Measurements from ENCODE around the gene FASN. TPM values are rescaled to one million over a fixed set of nuclear protein-coding genes. Genes with fewer than 3 reads are reported as not detected.

Gene FASN
- total RNA-seq, 1 donor from 2014 or later, result 90.9 TPM

DNA sequence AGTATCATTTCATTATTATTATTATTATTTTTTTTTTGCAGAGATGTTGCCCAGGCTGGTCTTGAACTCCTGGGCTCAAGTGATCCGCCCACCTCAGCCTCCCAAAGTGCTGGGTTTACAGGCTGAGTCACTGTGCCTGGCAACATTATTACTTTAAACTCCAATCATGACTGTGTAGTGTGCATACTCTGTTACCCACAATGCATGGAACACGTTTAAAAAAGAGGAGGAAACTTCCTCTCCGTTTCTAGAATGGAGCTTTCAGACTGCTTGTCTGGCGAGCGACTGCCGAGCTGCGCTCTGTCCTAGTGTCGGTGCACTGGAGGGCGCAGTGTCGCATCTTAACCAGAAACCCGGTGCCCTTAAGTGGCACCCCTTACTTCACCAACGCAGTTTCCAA is 22.1 kb upstream of the FASN start:
- no peak for DNase-seq (ENCODE audit: low spot score in 2 of 2)

DNA sequence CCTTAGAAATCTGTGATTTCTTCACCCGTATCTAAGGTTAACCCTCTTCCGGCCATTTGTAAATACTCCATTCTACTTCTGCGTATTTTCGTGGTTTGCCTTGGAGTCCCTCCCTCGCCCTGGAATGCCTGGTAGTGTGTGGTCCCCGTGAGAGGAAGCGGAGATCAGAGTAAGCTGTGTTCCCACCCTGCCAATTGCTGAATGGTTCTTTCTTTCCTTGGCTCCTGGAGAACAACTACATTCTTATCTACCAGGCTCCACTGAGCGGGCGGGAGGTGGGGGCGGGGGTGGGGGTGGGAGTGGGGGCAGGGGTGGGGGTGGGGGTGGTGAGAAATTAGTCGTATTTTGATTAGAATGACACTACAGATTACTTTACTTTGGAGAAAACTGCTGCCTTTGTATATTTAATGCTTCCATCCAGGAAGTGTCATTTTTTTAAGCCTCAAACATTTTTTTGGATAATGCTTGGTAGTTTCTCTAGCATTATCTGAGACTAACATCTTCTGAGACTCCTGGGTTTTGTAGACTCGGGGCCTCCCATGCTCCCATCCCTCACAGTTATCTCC is 20.9 kb upstream of the FASN start:
- intact Hi-C loops (cut with DNase I), result no loop called here
- H3K27me3 ChIP-seq, result no peaks in the 10 kb centered on the region
- H3K4me1 ChIP-seq, result no peaks in the 10 kb centered on the region
- no peaks in the 10 kb centered on the region for H3K9me3 ChIP-seq
- TF ChIP-seq, protein P1, sequence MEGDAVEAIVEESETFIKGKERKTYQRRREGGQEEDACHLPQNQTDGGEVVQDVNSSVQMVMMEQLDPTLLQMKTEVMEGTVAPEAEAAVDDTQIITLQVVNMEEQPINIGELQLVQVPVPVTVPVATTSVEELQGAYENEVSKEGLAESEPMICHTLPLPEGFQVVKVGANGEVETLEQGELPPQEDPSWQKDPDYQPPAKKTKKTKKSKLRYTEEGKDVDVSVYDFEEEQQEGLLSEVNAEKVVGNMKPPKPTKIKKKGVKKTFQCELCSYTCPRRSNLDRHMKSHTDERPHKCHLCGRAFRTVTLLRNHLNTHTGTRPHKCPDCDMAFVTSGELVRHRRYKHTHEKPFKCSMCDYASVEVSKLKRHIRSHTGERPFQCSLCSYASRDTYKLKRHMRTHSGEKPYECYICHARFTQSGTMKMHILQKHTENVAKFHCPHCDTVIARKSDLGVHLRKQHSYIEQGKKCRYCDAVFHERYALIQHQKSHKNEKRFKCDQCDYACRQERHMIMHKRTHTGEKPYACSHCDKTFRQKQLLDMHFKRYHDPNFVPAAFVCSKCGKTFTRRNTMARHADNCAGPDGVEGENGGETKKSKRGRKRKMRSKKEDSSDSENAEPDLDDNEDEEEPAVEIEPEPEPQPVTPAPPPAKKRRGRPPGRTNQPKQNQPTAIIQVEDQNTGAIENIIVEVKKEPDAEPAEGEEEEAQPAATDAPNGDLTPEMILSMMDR (IDR thresholded peaks at IDR 0.05), result no peak
- peaks cover 0 to 4% of the 10 kb centered on the region in 2 donors for H3K36me3 ChIP-seq
- no peak overlapping the region for H3K27ac ChIP-seq
- H3K4me3 ChIP-seq, result no peak overlapping the region
- no peak for DNase-seq (ENCODE audit: low spot score in 2 of 2)

More for the DNA sequence above, 22.1 kb upstream of the FASN start:
- Histone ChIP-seq H3K4me1 (no peaks in the 10 kb centered on the region), H3K4me3 (no peak overlapping the region), H3K27ac (no peak overlapping the region), H3K36me3 (no peaks in the 10 kb centered on the region), H3K27me3 (no peaks in the 10 kb centered on the region), H3K9me3 (no peaks in the 10 kb centered on the region)
- intact Hi-C loops (cut with DNase I), result no loop called here
- TF ChIP-seq, protein P1 (IDR thresholded peaks at IDR 0.05), result no peak

DNA sequence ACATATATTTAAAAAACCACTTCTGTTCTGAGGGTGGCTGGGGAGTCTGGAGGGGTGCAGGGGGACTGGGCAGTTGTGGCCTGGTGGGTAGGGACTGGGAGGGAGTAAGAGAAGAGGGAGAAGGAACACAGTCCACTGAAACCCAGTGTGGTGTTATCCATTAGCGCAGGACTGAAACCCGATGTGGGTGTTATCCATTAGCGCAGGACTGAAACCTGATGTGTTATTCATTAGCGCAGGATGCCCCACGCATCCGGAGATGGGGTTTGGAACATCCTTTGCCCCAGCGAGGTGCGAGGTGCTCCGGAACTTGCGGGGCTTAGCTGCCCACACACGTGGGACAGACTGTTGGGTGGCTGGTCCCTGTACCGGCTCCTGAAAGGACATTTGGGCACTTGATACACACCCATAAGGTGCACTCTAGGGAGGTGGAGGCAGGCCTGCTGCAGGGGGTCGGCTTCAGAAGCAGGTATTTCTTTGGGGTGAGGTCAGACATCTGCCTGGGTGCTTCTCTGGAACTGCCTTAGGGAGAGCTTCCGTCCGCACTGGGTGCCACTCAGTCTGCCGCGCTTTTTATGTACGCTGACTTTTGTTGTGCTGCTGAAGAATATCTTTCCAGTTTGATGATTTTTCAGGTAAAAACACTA is 20.3 kb upstream of the FASN start:
- H3K27ac ChIP-seq, result no peak overlapping the region
- no peaks in the 10 kb centered on the region for H3K27me3 ChIP-seq
- H3K4me1 ChIP-seq, result no peaks in the 10 kb centered on the region
- peaks cover 0 to 9% of the 10 kb centered on the region in 2 donors for H3K36me3 ChIP-seq
- no peak overlapping the region for H3K4me3 ChIP-seq
- H3K9me3 ChIP-seq, result no peaks in the 10 kb centered on the region
- no peak for DNase-seq (ENCODE audit: low spot score in 2 of 2)
- intact Hi-C loops (cut with DNase I), result no loop called here
- TF ChIP-seq, protein P1 (IDR thresholded peaks at IDR 0.05), result no peak

DNA sequence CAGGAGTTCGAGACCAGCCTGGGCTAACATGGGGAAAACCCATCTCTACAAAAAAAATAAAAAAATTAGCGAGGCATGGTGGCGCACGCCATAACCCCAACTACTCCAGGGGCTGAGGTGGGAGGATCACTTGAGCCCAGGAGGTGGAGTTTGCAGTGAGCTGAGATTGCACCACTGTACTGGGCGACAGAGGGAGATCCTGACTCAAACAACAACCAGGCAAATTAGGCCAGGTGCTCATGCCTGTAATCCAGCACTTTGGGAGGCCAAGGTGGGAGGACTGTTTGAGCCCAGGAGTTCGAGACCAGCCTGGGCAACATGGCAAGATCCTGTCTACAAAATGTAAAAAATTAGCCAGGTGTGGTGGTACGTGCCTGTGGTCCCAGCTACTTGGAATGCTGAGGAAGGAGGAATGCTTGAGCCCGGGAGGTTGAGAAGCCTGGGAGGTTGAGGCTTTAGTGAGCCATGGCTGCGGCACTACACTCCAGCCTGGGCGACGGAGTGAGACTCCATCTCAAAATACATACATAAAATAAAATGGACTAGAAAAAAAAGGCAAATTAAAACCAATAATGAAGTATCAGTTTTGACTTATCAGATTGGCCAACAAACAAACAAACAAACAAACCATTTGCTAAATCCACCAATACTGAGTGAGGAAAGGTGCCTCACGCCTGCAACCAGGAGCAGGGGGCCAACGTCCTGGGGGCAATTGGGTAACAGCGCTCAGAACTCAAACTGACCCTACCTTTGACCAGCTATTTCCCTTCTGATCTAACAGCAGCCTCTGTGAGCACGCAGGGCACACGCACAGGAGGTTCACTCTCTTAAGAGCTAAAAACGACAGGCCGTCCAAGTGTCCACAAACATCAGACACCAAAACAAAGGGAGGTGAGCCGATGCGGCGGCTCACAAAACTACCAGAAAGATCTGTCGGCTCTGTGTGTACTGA is 19.4 kb upstream of the FASN start:
- DNase-seq (ENCODE audit: low spot score in 2 of 2), result no peak
- H3K27ac ChIP-seq, result no peak overlapping the region
- TF ChIP-seq, protein P1 (IDR thresholded peaks at IDR 0.05), result no peak

DNA sequence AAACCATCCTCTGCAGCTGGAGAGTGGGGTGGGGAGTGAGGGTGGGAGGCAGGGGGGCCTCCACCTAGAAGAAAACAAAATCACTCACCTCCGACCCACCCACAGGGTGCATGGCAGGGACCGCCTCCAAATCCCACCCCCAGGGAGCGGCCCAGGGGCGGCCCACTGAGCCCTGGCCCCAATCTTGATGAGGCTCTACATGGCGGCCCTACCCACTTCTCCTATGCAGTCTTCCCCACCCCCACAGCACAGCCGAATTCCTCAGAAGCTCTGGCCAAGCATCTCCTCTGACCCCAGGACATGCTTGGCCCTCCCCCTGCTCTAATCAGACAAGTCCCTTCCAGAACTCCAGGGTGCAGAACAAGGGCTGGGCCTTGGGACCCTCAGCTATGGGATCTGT is 18.2 kb upstream of the FASN start:
- TF ChIP-seq, protein P1 (IDR thresholded peaks at IDR 0.05), result no peak

More for the DNA sequence above, 19.4 kb upstream of the FASN start:
- peaks cover 2 to 17% of the 10 kb centered on the region in 2 donors for H3K36me3 ChIP-seq
- intact Hi-C loops (cut with DNase I), result no loop called here
- no peaks in the 10 kb centered on the region for H3K27me3 ChIP-seq
- H3K9me3 ChIP-seq, result no peaks in the 10 kb centered on the region
- H3K4me3 ChIP-seq, result no peak overlapping the region
- no peaks in the 10 kb centered on the region for H3K4me1 ChIP-seq

More for the DNA sequence above, 18.2 kb upstream of the FASN start:
- no peak for DNase-seq (ENCODE audit: low spot score in 2 of 2)
- H3K27me3 ChIP-seq, result no peaks in the 10 kb centered on the region
- H3K4me3 ChIP-seq, result no peak overlapping the region
- intact Hi-C loops (cut with DNase I), result no loop called here
- no peak overlapping the region for H3K27ac ChIP-seq
- peaks cover 3 to 20% of the 10 kb centered on the region in 2 donors for H3K36me3 ChIP-seq
- no peaks in the 10 kb centered on the region for H3K9me3 ChIP-seq
- H3K4me1 ChIP-seq, result no peaks in the 10 kb centered on the region

Data from ascending aorta (tissue), 2 donors.